GM23338 (cell line): ENCODE results near the gene BCAR3. TPM values are rescaled to one million over a fixed set of nuclear protein-coding genes. Genes with fewer than 3 reads are reported as not detected.

ENCODE experiments used
- ATAC-seq: fragments of 200-7000 bp; cut with Tn5 transposase; 3 replicates; pipeline ENCODE4 v1.9.1; 2020
- DNase-seq: peaks from one replicate; pipeline ENCODE4 v3.0.0-alpha.2; 2015; ENCODE audit warnings: low spot score
- H2AFZ ChIP-seq: fragments of 200-600 bp; sonication (generic); 2 replicates; pipeline ENCODE4 v1.8.0; 2016; ENCODE audit warnings: antibody characterized with exemption, mild to moderate bottlenecking, moderate library complexity
- H3F3A ChIP-seq: fragments of 200-600 bp; sonication (generic); replicated peaks from 2 replicates; pipeline ENCODE4 v1.8.0; 2017; ENCODE audit warnings: antibody characterized with exemption, mixed run types, low read depth
- H3K27ac ChIP-seq: fragments of 200-600 bp; sonication (generic); 2 replicates; pipeline ENCODE4 v1.6.1; 2016; ENCODE audit warnings: low read depth
- H3K27me3 ChIP-seq: fragments of 200-600 bp; sonication (generic); 2 replicates; pipeline ENCODE4 v1.8.0; 2016; ENCODE audit warnings: mild to moderate bottlenecking, mixed run types, moderate library complexity; ENCODE audit not compliant: insufficient read depth
- H3K36me3 ChIP-seq: fragments of 200-600 bp; sonication (generic); 2 replicates; pipeline ENCODE4 v1.8.0; 2016; ENCODE audit warnings: mild to moderate bottlenecking; ENCODE audit not compliant: insufficient read depth
- H3K4me1 ChIP-seq: fragments of 200-600 bp; sonication (generic); 2 replicates; pipeline ENCODE4 v1.8.0; 2016; ENCODE audit warnings: mild to moderate bottlenecking, moderate library complexity; ENCODE audit not compliant: insufficient read depth
- H3K4me2 ChIP-seq: fragments of 200-600 bp; sonication (generic); 2 replicates; pipeline ENCODE4 v1.7.1; 2017; ENCODE audit warnings: mixed run types
- H3K4me3 ChIP-seq: fragments of 200-600 bp; sonication (generic); 2 replicates; pipeline ENCODE4 v1.6.1; 2016; ENCODE audit warnings: mixed run types
- H3K79me2 ChIP-seq: fragments of 200-600 bp; sonication (generic); replicated peaks from 2 replicates; pipeline ENCODE4 v1.8.0; 2017; ENCODE audit warnings: mild to moderate bottlenecking; ENCODE audit not compliant: insufficient read depth
- H3K9me2 ChIP-seq: fragments of 200-600 bp; sonication (generic); 2 replicates; pipeline ENCODE4 v1.8.0; 2017; ENCODE audit not compliant: insufficient read depth
- H4K20me1 ChIP-seq: fragments of 200-600 bp; sonication (generic); replicated peaks from 2 replicates; pipeline ENCODE4 v1.8.0; 2017; ENCODE audit warnings: mild to moderate bottlenecking; ENCODE audit not compliant: insufficient read depth
- H3K27ac Mint-ChIP-seq: 2 replicates; pipeline ENCODE4 v1.8.0; 2020; ENCODE audit warnings: inconsistent platforms, mild to moderate bottlenecking, moderate library complexity, mixed read lengths
- H3K27me3 Mint-ChIP-seq: 3 replicates; pipeline ENCODE4 v1.8.0; 2022; ENCODE audit warnings: low read depth, mild to moderate bottlenecking, moderate library complexity, mixed read lengths, inconsistent platforms; ENCODE audit not compliant: insufficient read depth, poor library complexity
- H3K36me3 Mint-ChIP-seq: 3 replicates; pipeline ENCODE4 v1.8.0; 2021; ENCODE audit warnings: low read depth, mild to moderate bottlenecking, inconsistent platforms, moderate library complexity, mixed read lengths
- H3K4me1 Mint-ChIP-seq: 3 replicates; pipeline ENCODE4 v1.8.0; 2020; ENCODE audit warnings: mild to moderate bottlenecking, inconsistent platforms, mixed read lengths
- H3K4me3 Mint-ChIP-seq: 3 replicates; pipeline ENCODE4 v1.8.0; 2021; ENCODE audit warnings: moderate library complexity, mild to moderate bottlenecking, inconsistent platforms, mixed read lengths
- H3K9me3 Mint-ChIP-seq: 3 replicates; pipeline ENCODE4 v1.8.0; 2020; ENCODE audit warnings: moderate library complexity, mild to moderate bottlenecking, inconsistent platforms, mixed read lengths
- CREB1 ChIP-seq: fragments of 250-450 bp; sonication (Bioruptor Pico); IDR thresholded peaks from 2 replicates; pipeline ENCODE4 v1.5.0; 2020; ENCODE audit warnings: low read depth, mild to moderate bottlenecking, moderate library complexity
- EZH2 ChIP-seq: fragments of 200-600 bp; sonication (generic); IDR thresholded peaks from one replicate; pipeline ENCODE4 v1.8.0; 2017; ENCODE audit warnings: antibody characterized with exemption, mild to moderate bottlenecking, low read depth; ENCODE audit not compliant: unreplicated experiment
- EZH2phosphoT487 ChIP-seq: fragments of 200-600 bp; sonication (generic); IDR thresholded peaks from one replicate; pipeline ENCODE4 v1.8.1; 2018; ENCODE audit warnings: antibody characterized with exemption; ENCODE audit not compliant: unreplicated experiment
- JUNB ChIP-seq: IDR thresholded peaks from one replicate; pipeline ENCODE4 v1.6.1; 2016; ENCODE audit warnings: antibody characterized with exemption; ENCODE audit not compliant: unreplicated experiment
- NANOG ChIP-seq: IDR thresholded peaks from 2 replicates; pipeline ENCODE4 v1.6.1; 2016; ENCODE audit warnings: antibody characterized with exemption, borderline replicate concordance
- POLR2AphosphoS5 ChIP-seq: IDR thresholded peaks from 2 replicates; pipeline ENCODE4 v1.6.1; 2016; ENCODE audit warnings: antibody characterized with exemption, low read depth
- STAT1 ChIP-seq: IDR thresholded peaks from one replicate; pipeline ENCODE4 v1.6.1; 2016; ENCODE audit warnings: antibody characterized with exemption; ENCODE audit not compliant: unreplicated experiment
- ZNF114 ChIP-seq: fragments of 250-450 bp; sonication (Bioruptor Pico); IDR thresholded peaks from 2 replicates; pipeline ENCODE4 v1.5.0; 2020; ENCODE audit warnings: mild to moderate bottlenecking, moderate library complexity
- ZNF331 ChIP-seq: fragments of 250-450 bp; sonication (Bioruptor Pico); IDR thresholded peaks from 2 replicates; pipeline ENCODE4 v1.5.0; 2020; ENCODE audit warnings: low read depth, mild to moderate bottlenecking, moderate library complexity
- polyA plus RNA-seq: library from polyadenylated mRNA; unstranded; fragments of >200 nt; fragmentation: Nextera tagmentation; extraction: Ambion mirVana; gene quantifications from 2 replicates; pipeline ENCODE4 v1.2.1, GENCODE V29; 2016
- total RNA-seq: library from RNA; depleted of rRNA; stranded (reverse); fragments of >200 nt; shearing (Covaris generic); gene quantifications from 2 replicates; pipeline ENCODE4 v1.2.3, GENCODE V29; 2014
- TF ChIP-seq, protein P1 (sequence below), 2 experiments: fragments of 200-600 bp in 1 of 2; sonication (generic) in 1 of 2; conservative IDR thresholded peaks; 2 replicates each; pipeline versions ENCODE4 v1.5.1 to v1.6.1; 2016 to 2017; ENCODE audit warnings: antibody characterized with exemption in 2 of 2, low read depth in 2 of 2, mild to moderate bottlenecking in 2 of 2, moderate library complexity in 1 of 2
- TF ChIP-seq, protein P2 (sequence below): IDR thresholded peaks from one replicate; pipeline ENCODE4 v1.6.1; 2018; ENCODE audit warnings: antibody characterized with exemption; ENCODE audit not compliant: unreplicated experiment
- TF ChIP-seq, protein P3 (sequence below): fragments of 250-450 bp; sonication (Bioruptor Pico); IDR thresholded peaks from 2 replicates; pipeline ENCODE4 v1.5.0; 2020; ENCODE audit warnings: mild to moderate bottlenecking, moderate library complexity

BCAR3 gene
- total and polyA plus RNA-seq, 2 experiments from 2014 or later: 5.5 to 9.7 TPM

DNA sequence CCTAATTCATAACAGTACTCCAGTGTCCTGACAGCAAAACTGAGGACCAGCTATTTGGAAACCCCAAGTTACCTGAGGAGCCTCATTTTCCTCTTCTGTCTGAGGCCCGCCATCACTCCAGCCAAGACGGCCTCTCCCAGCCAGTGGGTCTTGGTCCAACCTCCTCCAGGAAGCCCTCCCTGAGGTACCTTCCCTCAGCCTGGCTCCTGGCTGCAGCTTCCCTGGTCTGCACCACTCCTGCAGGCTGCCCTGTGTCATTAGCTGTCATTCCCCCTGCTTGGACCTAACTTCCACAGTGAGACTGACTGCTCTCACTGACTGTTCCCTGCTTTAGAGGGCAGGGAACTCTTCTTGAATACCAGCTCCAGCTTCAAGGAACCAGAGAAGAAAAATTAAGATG lies 33.0 kb downstream of the BCAR3 start:
- DNase-seq (no peak), ATAC-seq (peak; percentile 49; the same call in 1 of the 3 replicates)
- Histone ChIP-seq H3K4me1 (peaks cover 26% of the 10 kb centered on the region), H3F3A (no peaks in the 10 kb centered on the region), H3K4me2 (no peak overlapping the region), H3K36me3 (no peaks in the 10 kb centered on the region), H3K27ac (no peak overlapping the region), H3K4me3 (no peak overlapping the region), H2AFZ (no peak overlapping the region), H3K79me2 (peaks cover 3% of the 10 kb centered on the region; the same call in 1 of the 2 replicates), H3K9me2 (no peaks in the 10 kb centered on the region), H4K20me1 (no peaks in the 10 kb centered on the region), H3K27me3 (no peaks in the 10 kb centered on the region)
- no peak overlapping the region for H3K4me3 Mint-ChIP-seq
- TF ChIP-seq, protein P1, sequence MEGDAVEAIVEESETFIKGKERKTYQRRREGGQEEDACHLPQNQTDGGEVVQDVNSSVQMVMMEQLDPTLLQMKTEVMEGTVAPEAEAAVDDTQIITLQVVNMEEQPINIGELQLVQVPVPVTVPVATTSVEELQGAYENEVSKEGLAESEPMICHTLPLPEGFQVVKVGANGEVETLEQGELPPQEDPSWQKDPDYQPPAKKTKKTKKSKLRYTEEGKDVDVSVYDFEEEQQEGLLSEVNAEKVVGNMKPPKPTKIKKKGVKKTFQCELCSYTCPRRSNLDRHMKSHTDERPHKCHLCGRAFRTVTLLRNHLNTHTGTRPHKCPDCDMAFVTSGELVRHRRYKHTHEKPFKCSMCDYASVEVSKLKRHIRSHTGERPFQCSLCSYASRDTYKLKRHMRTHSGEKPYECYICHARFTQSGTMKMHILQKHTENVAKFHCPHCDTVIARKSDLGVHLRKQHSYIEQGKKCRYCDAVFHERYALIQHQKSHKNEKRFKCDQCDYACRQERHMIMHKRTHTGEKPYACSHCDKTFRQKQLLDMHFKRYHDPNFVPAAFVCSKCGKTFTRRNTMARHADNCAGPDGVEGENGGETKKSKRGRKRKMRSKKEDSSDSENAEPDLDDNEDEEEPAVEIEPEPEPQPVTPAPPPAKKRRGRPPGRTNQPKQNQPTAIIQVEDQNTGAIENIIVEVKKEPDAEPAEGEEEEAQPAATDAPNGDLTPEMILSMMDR (conservative IDR thresholded peaks at IDR 0.05; ENCODE audit: low read depth in 2 of 2): no peak
- TF ChIP-seq STAT1 (no peak), JUNB (no peak), EZH2 (no peak), POLR2AphosphoS5 (no peak), ZNF114 (no peak), EZH2phosphoT487 (no peak), CREB1 (CRISPR knock-in tag) (no peak), NANOG (no peak), ZNF331 (CRISPR knock-in tag) (no peak)
- TF ChIP-seq, protein P2, sequence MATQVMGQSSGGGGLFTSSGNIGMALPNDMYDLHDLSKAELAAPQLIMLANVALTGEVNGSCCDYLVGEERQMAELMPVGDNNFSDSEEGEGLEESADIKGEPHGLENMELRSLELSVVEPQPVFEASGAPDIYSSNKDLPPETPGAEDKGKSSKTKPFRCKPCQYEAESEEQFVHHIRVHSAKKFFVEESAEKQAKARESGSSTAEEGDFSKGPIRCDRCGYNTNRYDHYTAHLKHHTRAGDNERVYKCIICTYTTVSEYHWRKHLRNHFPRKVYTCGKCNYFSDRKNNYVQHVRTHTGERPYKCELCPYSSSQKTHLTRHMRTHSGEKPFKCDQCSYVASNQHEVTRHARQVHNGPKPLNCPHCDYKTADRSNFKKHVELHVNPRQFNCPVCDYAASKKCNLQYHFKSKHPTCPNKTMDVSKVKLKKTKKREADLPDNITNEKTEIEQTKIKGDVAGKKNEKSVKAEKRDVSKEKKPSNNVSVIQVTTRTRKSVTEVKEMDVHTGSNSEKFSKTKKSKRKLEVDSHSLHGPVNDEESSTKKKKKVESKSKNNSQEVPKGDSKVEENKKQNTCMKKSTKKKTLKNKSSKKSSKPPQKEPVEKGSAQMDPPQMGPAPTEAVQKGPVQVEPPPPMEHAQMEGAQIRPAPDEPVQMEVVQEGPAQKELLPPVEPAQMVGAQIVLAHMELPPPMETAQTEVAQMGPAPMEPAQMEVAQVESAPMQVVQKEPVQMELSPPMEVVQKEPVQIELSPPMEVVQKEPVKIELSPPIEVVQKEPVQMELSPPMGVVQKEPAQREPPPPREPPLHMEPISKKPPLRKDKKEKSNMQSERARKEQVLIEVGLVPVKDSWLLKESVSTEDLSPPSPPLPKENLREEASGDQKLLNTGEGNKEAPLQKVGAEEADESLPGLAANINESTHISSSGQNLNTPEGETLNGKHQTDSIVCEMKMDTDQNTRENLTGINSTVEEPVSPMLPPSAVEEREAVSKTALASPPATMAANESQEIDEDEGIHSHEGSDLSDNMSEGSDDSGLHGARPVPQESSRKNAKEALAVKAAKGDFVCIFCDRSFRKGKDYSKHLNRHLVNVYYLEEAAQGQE: no peak
- TF ChIP-seq, protein P3, sequence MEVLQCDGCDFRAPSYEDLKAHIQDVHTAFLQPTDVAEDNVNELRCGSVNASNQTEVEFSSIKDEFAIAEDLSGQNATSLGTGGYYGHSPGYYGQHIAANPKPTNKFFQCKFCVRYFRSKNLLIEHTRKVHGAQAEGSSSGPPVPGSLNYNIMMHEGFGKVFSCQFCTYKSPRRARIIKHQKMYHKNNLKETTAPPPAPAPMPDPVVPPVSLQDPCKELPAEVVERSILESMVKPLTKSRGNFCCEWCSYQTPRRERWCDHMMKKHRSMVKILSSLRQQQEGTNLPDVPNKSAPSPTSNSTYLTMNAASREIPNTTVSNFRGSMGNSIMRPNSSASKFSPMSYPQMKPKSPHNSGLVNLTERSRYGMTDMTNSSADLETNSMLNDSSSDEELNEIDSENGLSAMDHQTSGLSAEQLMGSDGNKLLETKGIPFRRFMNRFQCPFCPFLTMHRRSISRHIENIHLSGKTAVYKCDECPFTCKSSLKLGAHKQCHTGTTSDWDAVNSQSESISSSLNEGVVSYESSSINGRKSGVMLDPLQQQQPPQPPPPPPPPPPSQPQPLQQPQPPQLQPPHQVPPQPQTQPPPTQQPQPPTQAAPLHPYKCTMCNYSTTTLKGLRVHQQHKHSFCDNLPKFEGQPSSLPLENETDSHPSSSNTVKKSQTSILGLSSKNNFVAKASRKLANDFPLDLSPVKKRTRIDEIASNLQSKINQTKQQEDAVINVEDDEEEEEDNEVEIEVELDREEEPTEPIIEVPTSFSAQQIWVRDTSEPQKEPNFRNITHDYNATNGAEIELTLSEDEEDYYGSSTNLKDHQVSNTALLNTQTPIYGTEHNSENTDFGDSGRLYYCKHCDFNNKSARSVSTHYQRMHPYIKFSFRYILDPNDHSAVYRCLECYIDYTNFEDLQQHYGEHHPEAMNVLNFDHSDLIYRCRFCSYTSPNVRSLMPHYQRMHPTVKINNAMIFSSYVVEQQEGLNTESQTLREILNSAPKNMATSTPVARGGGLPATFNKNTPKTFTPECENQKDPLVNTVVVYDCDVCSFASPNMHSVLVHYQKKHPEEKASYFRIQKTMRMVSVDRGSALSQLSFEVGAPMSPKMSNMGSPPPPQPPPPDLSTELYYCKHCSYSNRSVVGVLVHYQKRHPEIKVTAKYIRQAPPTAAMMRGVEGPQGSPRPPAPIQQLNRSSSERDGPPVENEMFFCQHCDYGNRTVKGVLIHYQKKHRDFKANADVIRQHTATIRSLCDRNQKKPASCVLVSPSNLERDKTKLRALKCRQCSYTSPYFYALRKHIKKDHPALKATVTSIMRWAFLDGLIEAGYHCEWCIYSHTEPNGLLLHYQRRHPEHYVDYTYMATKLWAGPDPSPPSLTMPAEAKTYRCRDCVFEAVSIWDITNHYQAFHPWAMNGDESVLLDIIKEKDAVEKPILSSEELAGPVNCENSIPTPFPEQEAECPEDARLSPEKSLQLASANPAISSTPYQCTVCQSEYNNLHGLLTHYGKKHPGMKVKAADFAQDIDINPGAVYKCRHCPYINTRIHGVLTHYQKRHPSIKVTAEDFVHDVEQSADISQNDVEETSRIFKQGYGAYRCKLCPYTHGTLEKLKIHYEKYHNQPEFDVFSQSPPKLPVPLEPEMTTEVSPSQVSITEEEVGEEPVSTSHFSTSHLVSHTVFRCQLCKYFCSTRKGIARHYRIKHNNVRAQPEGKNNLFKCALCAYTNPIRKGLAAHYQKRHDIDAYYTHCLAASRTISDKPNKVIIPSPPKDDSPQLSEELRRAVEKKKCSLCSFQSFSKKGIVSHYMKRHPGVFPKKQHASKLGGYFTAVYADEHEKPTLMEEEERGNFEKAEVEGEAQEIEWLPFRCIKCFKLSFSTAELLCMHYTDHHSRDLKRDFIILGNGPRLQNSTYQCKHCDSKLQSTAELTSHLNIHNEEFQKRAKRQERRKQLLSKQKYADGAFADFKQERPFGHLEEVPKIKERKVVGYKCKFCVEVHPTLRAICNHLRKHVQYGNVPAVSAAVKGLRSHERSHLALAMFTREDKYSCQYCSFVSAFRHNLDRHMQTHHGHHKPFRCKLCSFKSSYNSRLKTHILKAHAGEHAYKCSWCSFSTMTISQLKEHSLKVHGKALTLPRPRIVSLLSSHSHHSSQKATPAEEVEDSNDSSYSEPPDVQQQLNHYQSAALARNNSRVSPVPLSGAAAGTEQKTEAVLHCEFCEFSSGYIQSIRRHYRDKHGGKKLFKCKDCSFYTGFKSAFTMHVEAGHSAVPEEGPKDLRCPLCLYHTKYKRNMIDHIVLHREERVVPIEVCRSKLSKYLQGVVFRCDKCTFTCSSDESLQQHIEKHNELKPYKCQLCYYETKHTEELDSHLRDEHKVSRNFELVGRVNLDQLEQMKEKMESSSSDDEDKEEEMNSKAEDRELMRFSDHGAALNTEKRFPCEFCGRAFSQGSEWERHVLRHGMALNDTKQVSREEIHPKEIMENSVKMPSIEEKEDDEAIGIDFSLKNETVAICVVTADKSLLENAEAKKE (CRISPR knock-in tag): no peak
- peaks cover 8% of the 10 kb centered on the region for H3K27me3 Mint-ChIP-seq
- H3K9me3 Mint-ChIP-seq: no peaks in the 10 kb centered on the region
- peaks cover 28% of the 10 kb centered on the region for H3K4me1 Mint-ChIP-seq
- no peak overlapping the region for H3K27ac Mint-ChIP-seq
- no peaks in the 10 kb centered on the region; the same call in 2 of the 3 replicates for H3K36me3 Mint-ChIP-seq
